Adrenal gland (tissue), 5 donors: ENCODE measurements around the gene CNTN4.

ENCODE experiments used
- POLR2A ChIP-seq, 2 donors: fragments of 450-650 bp; IDR thresholded peaks; one replicate each; pipeline ENCODE4 v1.6.1; 2017; ENCODE audit warnings: antibody characterized with exemption in 2 of 2, mild to moderate bottlenecking in 2 of 2, moderate library complexity in 1 of 2
- TF ChIP-seq, protein P1 (sequence below), 6 experiments: fragments of 450-650 bp in 4 of 6; fragments of 200-600 bp in 2 of 6; sonication (generic) in 1 of 6; IDR thresholded peaks; 1 replicate in 5 of 6; 2 replicates in 1 of 6; pipeline versions ENCODE4 v1.5.1 to v1.8.0; 2016 to 2021; ENCODE audit warnings: antibody characterized with exemption in 6 of 6, mild to moderate bottlenecking in 2 of 6, moderate library complexity in 1 of 6
- donor health status: DM: no; HTN: no; CAD: no.

DNA sequence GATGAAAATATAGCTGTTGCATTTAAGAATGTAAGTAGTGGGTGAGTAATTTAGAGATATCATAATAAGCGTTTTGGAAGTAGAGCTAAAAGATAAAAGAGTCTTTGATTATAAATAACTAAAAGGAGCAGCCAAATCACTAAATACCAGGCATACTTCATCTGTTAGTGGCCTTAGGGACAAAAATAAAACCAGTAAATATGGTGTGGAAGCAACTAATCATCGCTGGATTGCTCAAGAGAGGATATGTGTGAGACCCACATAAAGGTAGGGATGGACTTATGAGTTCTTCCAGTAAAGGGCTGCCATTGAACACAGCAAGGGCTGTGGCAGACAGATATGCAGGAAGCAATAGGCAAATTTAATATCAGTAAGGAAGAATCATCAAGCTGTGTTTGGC lies 356.2 kb downstream of the CNTN4 start:
- TF ChIP-seq, protein P1, sequence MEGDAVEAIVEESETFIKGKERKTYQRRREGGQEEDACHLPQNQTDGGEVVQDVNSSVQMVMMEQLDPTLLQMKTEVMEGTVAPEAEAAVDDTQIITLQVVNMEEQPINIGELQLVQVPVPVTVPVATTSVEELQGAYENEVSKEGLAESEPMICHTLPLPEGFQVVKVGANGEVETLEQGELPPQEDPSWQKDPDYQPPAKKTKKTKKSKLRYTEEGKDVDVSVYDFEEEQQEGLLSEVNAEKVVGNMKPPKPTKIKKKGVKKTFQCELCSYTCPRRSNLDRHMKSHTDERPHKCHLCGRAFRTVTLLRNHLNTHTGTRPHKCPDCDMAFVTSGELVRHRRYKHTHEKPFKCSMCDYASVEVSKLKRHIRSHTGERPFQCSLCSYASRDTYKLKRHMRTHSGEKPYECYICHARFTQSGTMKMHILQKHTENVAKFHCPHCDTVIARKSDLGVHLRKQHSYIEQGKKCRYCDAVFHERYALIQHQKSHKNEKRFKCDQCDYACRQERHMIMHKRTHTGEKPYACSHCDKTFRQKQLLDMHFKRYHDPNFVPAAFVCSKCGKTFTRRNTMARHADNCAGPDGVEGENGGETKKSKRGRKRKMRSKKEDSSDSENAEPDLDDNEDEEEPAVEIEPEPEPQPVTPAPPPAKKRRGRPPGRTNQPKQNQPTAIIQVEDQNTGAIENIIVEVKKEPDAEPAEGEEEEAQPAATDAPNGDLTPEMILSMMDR (IDR thresholded peaks at IDR 0.05) = no peak
- no peak for TF ChIP-seq POLR2A (IDR thresholded peaks at IDR 0.05)
